HEK293T (cell line): ENCODE measurements around the gene RBM20.

Experiments
- ARNT ChIP-seq: fragments of 450-650 bp; IDR thresholded peaks from 2 replicates; pipeline ENCODE4 v1.6.1; 2017; ENCODE audit warnings: mild to moderate bottlenecking
- BHLHE40 ChIP-seq: fragments of 450-650 bp; IDR thresholded peaks from 2 replicates; pipeline ENCODE4 v1.6.1; 2016; ENCODE audit warnings: mild to moderate bottlenecking, moderate library complexity, borderline replicate concordance
- ELF4 ChIP-seq: fragments of 450-650 bp; IDR thresholded peaks from 2 replicates; pipeline ENCODE4 v1.6.1; 2017; ENCODE audit warnings: antibody characterized with exemption
- FOXK2 ChIP-seq: fragments of 450-650 bp; IDR thresholded peaks from 2 replicates; pipeline ENCODE4 v1.6.1; 2016; ENCODE audit warnings: mild to moderate bottlenecking
- FOXM1 ChIP-seq: fragments of 450-650 bp; IDR thresholded peaks from 2 replicates; pipeline ENCODE4 v1.6.1; 2017; ENCODE audit warnings: mild to moderate bottlenecking, borderline replicate concordance
- HDGF ChIP-seq: fragments of 450-650 bp; IDR thresholded peaks from 2 replicates; pipeline ENCODE4 v1.6.1; 2017; ENCODE audit warnings: antibody characterized with exemption, borderline replicate concordance
- L3MBTL2 ChIP-seq: fragments of 450-650 bp; conservative IDR thresholded peaks from 2 replicates; pipeline ENCODE4 v1.6.1; 2016; ENCODE audit warnings: mild to moderate bottlenecking
- NFRKB ChIP-seq: fragments of 450-650 bp; IDR thresholded peaks from 2 replicates; pipeline ENCODE4 v1.6.1; 2016; ENCODE audit warnings: mild to moderate bottlenecking, moderate library complexity
- SP1 ChIP-seq: fragments of 450-650 bp; IDR thresholded peaks from 2 replicates; pipeline ENCODE4 v1.6.1; 2017
- SUZ12 ChIP-seq: fragments of 450-650 bp; IDR thresholded peaks from 2 replicates; pipeline ENCODE4 v1.6.1; 2016; ENCODE audit warnings: mild to moderate bottlenecking
- ZNF384 ChIP-seq: fragments of 450-650 bp; IDR thresholded peaks from 2 replicates; pipeline ENCODE4 v1.6.1; 2016

GRCh38 chr10:110725801-110726630 lies 81.9 kb downstream of the RBM20 start:
- TF ChIP-seq ZNF384 (no peak), ELF4 (no peak), ARNT (no peak), L3MBTL2 (no peak), NFRKB (no peak), BHLHE40 (no peak), SP1 (no peak), FOXK2 (no peak), SUZ12 (no peak), HDGF (no peak), FOXM1 (no peak)
